HCEC 1CT (cell line): ENCODE data around the gene S100A6.

Source experiments
- DNase-seq: peaks from one replicate; pipeline ENCODE4 v3.0.0-alpha.2; 2017

Gene S100A6

DNA sequence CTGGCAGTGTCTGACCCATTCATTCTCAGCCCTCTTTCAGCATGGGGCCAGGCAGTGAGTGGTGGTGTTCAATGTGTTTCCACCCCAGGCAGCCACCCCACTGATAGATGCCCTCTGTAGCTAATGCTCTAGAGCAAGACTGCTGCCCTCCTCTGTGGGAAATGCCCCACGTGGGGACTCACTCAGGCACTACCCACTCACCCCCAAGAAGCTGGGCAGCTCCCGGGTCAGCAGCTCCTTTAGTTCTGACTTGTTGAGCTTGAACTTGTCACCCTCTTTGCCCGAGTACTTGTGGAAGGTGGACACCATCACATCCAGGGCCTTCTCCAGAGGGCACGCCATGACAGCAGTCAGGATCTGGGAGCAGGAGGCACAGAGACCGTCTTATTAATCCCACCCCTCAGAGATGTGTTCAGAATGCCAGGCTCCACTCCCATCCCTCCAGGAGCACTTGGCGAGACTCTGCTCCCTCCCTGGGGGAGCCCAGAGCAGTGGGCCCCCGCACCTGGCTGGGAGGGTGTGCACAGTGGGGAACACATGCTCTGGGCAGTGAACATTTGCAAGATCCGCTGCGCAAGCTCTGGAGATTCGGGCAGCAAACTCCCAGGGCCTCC, 8.8 kb upstream of the S100A6 start:
- no peak for DNase-seq

DNA sequence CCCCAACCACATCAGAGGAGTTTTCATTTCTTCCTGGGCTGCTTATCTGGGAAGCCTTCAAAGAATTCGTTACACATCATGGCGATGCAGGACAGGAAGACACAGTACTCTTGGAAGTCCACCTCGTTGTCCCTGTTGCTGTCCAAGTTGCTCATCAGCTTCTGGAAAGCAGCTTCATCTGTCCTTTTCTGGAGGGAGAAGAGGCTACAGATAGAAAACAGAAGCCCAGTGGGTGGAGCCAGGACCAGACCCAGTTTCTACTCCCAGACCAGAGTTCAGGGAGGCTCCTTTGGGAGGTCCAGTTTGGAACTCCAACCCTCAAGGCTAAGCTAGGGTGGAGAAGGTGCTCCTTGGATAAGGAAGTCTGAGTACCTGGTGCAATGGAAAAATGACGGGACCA, 7.9 kb upstream of the S100A6 start:
- no peak for DNase-seq

DNA sequence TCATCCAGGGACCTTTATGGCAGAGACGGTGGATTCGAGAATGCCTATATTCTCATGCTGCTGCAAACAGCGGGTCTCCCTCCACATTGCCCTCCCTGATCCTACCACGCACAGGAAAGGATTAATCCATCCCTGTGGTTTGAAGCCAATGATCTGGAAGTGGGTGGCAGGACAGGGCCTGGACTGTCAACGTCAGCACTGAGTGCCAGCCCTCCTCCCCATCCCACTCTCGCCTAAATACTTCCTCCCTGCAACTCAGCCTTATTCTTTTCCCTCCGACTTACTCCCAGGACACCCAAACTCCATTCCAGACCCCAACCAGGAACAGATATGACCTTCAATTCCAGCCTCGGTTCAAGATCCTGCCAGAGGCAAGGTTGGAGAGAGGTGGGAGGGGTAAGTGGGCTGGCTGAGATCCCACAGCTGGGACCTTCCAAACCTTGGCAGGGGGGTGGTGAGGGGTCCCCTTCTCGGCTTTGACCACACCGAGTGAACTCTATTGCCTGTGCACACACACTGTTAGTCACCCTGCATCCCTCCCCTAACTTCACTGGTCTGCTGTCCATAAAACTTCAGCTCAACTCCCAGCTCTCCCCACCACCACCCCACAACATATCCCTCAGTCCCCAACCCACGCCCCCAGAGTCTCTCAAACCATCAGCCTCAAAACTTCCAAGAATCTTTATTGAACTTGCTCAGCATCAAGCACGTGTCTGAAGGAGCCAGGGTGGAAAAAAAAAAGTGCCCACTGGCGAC, 7.3 kb upstream of the S100A6 start:
- DNase-seq, result no peak

DNA sequence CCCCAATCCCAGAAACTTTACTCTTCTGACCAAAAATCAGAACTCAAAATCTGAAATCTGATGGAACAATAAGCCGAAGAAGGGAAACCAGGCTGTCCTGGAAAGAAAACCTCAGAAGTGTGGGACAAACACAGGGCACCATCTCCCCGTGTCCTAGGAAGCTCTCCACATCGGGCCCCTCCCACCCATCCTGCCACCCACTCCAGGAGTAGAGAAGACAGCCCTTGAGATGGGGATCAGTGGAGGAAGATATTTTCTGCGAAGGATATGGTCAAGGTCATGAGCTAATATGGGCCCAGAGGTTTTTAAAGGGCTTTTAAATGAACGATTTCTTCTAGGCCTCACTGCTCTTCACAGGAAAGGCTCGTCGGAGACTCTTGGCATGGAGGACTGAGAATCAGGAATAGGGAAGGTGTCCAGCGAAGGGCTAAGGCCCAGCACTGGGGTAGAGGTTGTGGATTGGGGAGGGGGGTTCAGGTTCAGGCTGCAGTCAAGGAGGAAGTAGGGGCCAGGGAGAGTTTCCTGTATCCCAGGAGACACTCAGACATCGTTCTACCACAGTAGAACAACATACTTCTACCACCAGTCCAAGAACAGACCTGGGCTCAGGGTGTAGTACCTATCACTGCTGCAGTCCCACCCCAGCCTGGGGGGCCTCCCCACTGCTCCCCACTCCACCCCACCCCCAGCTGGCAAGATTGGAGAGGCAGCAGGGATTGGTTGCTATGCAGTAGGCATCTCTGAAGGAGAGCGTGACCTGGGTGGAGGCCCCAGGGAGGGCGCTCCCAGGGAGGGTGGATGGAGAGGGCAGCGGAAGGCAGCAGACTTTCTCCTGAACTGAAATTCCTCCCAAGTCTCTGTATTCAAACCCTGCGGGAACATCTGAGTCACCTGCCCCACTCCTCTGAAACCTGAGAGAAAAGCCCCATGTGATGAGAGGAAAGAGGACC, 6.1 kb upstream of the S100A6 start:
- no peak for DNase-seq

DNA sequence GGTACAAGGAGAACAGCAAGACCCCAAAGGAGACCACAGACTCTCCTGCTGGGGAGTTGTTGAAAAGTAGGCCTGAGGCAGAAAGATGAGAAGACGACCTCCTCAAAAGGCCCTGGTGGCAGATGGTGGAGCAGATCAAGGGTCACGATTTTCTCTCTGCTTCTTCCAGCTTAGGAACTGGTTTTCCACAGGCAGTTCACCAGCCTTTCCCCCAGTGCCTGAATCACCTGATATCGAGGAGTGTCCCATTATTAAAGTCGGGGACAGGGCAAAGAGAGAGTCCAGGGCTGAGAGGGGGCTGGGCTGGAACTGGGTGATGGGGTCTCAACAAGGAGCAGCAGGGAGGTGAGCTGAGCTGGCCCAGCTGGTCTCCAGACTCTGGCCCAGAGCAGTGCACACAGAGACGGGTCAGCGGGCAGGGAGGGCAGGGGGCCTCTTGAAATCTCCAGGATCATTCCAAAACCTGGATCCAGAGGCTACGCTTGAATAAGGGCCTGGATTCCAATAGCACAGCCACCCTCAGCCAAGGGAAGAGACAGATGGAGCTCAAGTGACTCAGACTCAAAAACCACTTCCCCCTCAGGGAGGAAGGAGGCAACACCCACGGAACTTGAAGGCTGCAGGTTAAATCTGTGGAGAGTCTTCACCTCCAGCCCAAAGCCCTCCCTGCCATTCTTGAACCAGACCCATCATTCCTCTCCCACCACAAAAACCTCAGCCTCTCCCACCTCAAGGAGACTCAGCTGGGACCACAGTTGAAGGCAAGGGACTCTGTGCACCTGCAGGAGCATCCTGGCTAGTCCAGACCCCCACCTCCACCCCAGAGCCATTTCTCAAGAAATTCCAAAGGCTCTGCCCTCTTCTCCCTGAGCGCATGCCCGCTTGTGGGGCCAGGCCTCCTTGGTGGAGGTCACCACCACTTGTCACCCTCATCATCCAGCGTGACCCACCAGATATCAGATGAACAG, 4.9 kb upstream of the S100A6 start, which contains the start of gene S100A5:
Gene S100A5 (minus strand): TSS at position 541 of the 968 bp plus-strand sequence. CDS start 743 bp downstream, outside the sequence.
- DNase-seq, result peak; percentile 65

DNA sequence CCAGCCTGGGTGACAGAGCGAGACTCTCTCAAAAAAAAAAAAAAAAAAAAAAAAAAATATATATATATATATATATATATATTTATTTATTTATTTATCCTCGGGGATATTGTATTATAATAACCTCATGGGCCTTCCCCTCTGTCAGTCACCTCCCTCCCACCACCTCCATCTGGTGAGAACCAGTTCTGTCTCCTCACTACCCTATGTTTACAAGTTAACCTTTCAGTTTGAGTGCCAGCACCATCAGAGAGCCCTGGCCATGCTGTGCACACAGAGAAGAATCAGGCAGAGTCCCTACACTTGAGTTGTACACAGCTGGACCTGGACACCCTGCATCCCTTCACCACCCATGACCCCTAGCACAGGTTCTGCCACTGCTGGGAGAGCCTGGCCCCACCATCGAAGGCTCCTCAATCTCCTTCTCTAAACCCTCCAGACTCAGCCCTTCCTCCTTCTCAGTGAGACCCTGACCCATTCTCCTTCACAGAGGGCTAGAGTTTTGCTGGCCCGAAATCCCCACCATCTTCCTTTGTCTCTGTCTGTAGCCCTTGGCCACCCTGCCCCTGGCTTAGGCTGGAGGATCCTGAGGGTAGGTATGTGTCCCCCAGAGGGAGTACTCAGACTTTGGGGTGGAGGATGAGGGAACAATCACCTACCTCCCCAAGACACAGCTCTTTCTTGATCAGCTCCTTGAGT, 3.8 kb upstream of the S100A6 start:
- no peak for DNase-seq

DNA sequence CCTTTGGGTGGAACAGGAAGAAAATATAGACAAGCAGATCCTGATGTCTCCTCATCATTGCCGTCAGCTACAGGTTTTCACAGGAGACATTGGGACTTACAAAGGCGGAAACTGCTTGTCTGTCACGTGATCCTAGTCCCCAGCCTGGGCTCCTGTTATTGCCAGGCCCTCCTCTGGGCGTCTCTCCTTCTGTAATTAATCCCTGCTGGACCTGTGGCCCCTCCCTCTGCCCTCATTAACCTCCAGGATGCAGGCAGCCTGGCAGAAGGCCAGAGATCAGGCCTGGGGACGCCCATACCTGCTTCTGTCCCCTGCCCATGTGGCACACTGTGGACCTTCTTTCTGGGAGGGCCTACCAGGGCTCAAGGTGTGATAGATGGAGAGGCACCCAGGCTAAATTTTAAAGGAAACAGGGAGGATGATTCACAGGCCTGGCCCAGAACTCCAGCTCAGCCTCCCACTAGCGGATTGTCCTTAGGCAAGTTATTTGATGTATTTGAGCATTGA, 2.6 kb upstream of the S100A6 start:
- no peak for DNase-seq

DNA sequence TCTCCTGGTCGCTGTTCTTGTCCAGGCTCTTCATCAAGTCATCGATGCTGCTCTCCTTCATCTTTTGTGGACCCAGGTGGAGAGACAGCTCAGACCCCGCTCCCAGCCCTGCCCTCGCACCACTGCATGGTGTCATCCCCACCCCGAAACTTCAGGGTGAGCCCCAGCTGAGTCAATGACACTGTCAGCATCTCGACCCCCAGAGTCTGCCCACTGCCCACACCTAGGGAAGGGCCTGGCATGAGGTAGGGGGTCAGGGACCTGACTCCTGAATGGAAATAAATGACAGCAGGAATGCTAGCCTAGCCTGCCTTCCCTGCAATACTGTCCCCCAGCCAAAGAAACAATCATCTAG, 1.6 kb upstream of the S100A6 start:
- no peak for DNase-seq

DNA sequence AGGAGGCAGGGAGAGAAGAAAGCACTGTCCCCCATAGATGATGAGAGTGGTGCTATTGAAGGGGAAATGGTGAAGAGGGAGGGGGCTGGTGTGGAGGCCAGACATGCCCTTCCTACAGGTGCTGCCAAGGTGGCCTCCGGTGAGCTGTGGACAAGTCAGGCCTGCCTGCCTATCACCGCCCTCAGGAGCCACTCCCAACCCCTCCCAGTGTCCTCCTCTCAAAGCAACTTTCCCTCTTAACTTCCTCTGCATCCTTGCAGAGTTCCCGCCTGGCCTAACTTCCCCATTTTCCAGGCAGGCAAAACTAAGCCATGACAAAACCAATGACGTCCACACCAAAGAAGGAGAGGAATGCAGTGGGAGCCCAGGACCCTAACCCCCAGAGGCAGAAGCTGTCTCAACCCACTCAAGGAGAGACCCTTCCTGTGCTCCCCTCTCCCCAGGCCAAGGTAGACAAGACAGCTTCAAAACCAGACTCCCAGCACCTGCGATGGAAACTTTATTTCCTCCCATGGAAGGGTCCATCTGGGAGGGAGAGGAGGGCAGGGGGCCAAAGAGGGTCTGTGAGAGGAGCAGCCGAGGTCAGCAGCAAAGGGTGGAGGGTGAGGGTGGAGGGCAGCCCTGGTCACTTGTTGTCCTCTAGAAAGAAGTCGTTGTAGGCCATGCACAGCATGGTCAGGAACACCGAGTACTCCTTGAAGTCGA, 1.0 kb upstream of the S100A6 start:
- DNase-seq, result peak; percentile 14

DNA sequence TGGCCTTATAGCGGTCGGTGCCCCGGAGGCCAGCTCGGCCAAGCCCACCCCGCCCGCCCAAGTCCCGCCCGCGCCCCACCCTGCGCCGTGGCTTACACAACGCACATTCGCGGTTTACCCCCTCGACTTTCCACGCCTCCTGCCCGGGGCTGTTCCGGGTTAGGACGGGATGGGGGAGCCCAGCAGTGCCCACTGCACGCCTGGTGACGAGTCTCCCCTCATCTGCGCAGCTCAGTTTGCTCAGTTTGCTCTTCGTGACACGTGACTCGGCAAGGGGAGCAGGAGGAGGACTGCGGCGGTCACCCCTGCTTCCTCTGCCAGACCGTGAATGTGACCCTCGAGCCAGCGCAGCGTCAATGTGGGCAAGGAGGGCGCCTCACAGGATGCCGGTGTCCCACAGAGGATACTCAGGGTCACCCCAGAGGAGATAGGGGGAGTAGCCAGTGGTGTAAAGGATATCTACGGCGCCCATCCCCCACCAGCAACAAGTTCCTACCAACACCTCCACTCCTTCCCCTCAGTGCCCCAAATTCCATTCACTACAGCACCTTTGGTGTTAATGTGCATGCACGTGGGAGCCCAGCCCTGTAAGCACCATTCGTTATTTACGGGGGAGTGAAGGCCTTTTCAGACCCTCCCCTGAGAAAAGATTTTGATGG, 350 bp upstream of the S100A6 start:
- DNase-seq, result peak; percentile 93

DNA sequence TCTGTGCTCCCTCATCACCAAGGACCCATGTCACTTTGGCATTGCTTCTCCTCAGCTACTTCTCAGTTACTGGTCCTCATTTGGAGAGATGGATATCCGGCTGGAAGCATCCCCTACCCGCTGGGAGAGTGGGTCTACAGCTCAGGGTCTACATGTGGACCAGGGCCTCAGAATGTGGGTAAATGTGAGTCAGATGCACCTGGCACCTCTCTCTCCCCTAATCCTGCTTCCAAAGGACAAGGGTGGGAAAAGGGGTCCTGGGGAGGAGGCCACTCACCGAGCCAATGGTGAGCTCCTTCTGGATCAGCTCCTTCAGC, 908 bp downstream of the S100A6 start:
- no peak for DNase-seq

DNA sequence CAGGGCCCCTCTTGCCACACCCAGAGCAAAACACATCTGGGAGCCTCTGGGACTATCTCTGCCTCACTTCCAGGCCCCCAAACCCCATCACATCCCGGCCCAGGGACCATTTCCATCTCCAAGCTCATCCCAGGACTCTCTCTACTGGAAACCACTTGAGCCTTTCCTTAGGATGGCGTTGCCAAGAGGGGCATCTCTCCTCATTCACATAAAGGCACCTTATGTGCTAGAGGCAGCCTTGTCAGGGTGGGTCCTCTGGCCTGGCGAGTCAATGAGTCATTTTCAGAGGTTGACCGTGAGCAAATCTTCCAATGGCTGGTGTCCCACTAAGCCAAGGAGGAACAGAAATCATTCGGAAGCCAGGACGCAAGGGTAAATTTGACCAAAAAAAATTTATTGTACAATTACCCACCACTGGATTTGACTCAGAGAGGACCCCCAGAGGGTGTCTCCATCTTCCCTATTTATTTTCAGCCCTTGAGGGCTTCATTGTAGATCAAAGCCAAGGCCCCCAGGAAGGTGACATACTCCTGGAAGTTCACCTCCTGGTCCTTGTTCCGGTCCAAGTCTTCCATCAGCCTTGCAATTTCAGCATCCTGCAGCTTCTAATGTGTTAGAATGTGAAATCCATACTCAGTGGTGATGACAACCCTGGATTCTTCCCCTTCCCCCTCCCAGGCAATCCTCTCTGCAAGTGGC, 1.4 kb downstream of the S100A6 start:
- peak; percentile 38 for DNase-seq

DNA sequence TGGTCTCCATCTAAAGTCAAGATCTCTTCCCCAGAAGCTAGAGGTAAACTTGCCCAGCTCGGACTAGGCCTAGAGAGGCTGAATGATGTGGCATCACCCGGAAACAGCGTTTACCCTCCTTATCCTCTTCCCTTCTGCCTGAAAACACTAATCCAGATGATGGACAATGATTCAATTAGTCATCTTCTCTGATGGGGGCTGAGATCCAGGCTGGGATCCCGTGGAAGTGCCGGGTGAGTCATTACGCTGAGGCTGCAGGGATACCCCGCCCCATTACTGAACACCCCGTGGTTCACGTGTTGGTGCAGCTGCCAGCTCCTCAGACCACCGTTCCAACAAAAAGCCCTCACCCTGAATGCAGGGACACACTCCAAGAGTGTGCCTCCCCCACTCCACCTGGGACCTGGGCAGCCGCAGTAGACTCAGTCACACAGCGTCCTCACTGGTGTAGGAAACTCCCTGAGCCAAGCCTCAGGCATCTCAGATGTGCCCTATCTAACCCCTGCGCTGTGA, 2.0 kb downstream of the S100A6 start:
- peak; percentile 95 for DNase-seq

DNA sequence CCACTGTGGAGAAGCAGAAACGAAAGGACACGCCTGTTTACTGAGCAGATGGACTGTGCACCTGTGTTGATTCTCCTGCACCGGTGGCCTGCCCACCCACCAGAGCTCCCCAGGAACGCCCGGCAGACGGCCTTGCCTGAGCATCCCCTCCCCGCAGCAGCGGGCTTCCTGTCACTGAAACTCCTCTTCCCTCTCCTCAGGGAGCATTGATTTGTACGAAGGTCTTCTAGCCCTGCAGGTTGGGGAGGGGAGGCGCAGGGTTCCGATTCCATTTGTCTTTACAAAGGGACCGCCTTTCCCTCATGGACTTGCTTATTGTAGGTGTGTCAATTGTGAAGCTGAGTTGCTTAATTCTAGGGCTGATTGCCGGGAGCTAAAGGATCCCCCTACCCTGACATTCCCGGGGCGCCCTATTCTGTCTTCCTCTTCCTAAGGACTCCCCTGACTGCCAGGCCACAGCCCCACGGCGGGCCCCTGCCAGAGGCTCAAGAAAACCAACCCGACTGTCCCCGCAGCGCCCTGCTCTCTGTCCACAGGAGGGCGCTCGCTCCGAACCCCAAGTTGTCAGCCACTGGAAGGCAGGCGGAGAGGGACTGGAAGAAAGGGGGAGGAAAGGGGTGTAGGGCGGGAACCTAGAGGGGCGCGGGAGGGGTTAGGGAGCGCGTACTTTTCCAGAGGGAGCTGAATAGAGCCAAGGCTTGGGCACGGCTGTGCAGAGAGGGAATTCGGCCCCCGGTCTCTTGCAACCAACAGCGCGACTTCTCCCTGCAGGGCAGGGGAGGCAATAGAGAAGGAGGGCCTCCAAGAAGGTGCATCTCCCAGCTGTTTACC, 2.8 kb downstream of the S100A6 start:
- DNase-seq, result peak; percentile 88

DNA sequence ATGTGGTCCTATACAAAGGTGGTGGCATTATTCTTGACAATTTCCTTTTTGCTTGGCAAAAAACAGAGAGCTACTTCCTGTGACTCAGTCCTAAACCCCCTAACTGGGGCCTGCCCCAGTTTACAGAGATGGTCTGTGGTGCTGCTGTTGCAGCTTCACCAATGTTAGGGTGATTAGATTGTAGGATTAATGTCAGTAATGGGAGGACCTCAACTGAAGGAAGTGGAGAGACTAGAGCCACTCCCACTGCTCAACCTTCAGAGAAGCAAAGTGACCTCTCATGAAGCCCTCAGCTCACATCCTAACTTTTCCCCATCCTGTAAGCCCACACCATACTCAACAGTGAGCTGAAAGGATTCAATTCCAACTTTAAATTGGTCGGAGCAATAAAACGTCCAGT, 3.6 kb downstream of the S100A6 start:
- peak; percentile 15 for DNase-seq

DNA sequence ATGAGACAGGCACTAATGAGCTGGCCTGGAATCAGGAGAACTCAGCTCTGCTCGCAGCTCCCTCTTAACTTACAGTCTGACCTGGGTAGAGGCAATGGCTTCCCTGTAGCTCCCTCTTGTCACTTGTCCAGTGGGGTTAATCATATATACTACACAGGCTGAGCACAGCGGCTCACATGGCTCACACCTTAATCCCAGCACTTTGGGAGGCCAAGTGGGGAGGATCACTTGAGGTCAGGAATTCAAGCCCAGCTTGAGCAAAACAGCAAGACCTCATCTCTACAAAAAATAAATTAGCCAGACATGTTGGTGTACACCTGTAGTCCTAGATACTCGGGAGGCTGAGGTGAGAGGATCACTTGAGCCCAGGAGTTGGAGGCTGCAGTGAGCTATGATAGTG, 4.2 kb downstream of the S100A6 start:
- DNase-seq, result no peak

DNA sequence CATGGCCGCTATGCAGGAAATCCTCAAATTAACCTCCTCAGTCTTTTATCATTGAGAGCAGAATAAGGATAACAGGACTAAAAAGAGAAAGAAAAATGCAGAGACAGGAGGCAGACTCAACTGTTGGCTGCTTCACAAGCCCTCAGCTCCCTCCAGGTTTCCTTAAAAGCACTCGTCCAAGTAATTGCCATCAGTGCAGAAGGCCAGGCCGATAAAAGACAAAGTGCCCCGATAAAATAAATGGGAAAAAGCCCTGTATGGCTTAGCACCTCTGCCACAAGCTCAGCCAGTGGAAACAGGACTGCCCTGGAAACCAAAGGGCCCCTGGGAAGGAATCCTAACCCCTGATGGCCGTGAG, 8.1 kb downstream of the S100A6 start:
- no peak for DNase-seq

DNA sequence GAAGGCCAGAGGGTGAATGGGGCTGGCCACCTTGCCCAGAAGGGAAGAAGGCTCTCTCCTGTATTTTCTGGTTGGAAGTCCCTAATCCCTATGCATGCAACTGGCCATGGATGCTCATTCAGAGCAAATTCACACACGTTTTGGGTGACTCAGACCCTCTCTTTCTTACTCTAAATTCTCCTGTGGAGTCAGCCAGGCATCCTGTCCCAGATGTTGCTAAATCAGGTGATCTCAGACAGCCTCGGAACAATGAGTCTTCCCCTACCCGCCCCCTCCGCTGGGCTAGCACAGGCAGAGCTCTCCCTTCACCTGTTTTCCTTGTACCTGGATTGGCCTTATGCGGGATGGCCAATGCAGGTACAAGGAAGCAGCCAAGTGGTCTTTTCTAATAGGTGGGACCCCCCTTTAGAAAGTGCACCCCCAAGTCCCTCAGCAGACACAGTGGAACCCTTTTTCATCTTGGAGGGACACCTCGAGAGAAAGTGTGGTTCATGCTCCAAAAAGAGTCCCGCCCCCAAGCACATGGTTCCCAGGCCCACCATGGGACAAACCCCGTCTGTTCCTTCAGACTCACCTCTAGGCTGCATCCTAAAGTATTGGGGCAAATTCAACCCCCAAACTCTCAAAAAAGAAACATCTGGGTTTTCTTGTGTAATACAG, 8.6 kb downstream of the S100A6 start:
- DNase-seq, result peak; percentile 26
